B cell (primary cell): Measurements from ENCODE around the gene ARHGEF39. TPM values are rescaled to one million over a fixed set of nuclear protein-coding genes. Genes with fewer than 3 reads are reported as not detected.
A peak's percentile ranks its signal among the peaks of the same experiment; 100 is the strongest.

Source experiments
- ATAC-seq: fragments of 200-7000 bp; cut with Tn5 transposase; one replicate; pipeline ENCODE4 v1.10.0; 2021; ENCODE audit warnings: low read depth, mild to moderate bottlenecking, moderate number of reproducible peaks, moderate library complexity
- CTCF ChIA-PET: fragments of 350-600 bp; sonication (Branson Sonifier 250); formaldehyde crosslinking; loops from one replicate; lab custom pipeline; 2021; ENCODE audit warnings: antibody characterized with exemption, inconsistent platforms; lab: Charles Lee
- POLR2A ChIA-PET: fragments of 350-600 bp; sonication (Branson Sonifier 250); formaldehyde crosslinking; loops from one replicate; lab custom pipeline; 2021; ENCODE audit warnings: antibody characterized with exemption; lab: Charles Lee
- DNase-seq: peaks from one replicate; pipeline ENCODE4 v3.0.0; 2013
- H2AFZ ChIP-seq: 2 replicates; pipeline ENCODE4 v1.6.1; 2012; ENCODE audit warnings: mild to moderate bottlenecking, low read depth, low read length; ENCODE audit not compliant: insufficient read depth, poor library complexity, severe bottlenecking
- H3K27ac ChIP-seq, 2 donors: 1 replicate in 1 of 2; 2 replicates in 1 of 2; pipeline ENCODE4 v1.5.1; 2012 to 2013; ENCODE audit warnings: low read length in 2 of 2, mild to moderate bottlenecking in 2 of 2, moderate library complexity in 1 of 2
- H3K27me3 ChIP-seq, 4 experiments: fragments of 200-600 bp in 1 of 4; sonication (generic) in 1 of 4; replicated peaks in 1 of 4; 1 replicate in 2 of 4; 2 replicates in 2 of 4; pipeline versions ENCODE4 v1.6.1 to v1.7.0; 2013 to 2016; ENCODE audit warnings: low read length in 3 of 4, mild to moderate bottlenecking in 2 of 4, mixed read lengths in 1 of 4, moderate library complexity in 1 of 4; ENCODE audit not compliant: insufficient read depth in 4 of 4, control insufficient read depth in 3 of 4; ENCODE audit errors: control extremely low read depth in 1 of 4
- H3K36me3 ChIP-seq, 2 experiments: replicated peaks in 1 of 2; 1 replicate in 1 of 2; 2 replicates in 1 of 2; pipeline versions ENCODE4 v1.6.1 to v1.7.1; 2013; ENCODE audit warnings: low read length in 1 of 2; ENCODE audit not compliant: insufficient read depth in 2 of 2, control insufficient read depth in 1 of 2; ENCODE audit errors: control extremely low read depth in 1 of 2, extremely low read depth in 1 of 2
- H3K4me1 ChIP-seq, 2 donors: fragments of 200-600 bp in 1 of 2; sonication (generic) in 1 of 2; 1 replicate in 1 of 2; 2 replicates in 1 of 2; pipeline versions ENCODE4 v1.5.1 to v1.6.1; 2013 to 2017; ENCODE audit warnings: low read length in 2 of 2; ENCODE audit not compliant: control insufficient read depth in 2 of 2, insufficient read depth in 2 of 2
- H3K4me2 ChIP-seq: replicated peaks from 2 replicates; pipeline ENCODE3; 2012; ENCODE audit warnings: mild to moderate bottlenecking, low read depth, low read length; ENCODE audit not compliant: poor library complexity, severe bottlenecking
- H3K4me3 ChIP-seq, 5 experiments: fragments of 200-600 bp in 1 of 5; sonication (generic) in 1 of 5; 1 replicate in 3 of 5; 2 replicates in 2 of 5; pipeline versions ENCODE4 v1.5.1 to v1.7.0; 2011 to 2016; ENCODE audit warnings: low read length in 4 of 5, mild to moderate bottlenecking in 4 of 5, low read depth in 2 of 5, control low read depth in 1 of 5, moderate library complexity in 1 of 5; ENCODE audit not compliant: insufficient read depth in 1 of 5; ENCODE audit errors: control extremely low read depth in 1 of 5, extremely low read depth in 1 of 5
- H3K79me2 ChIP-seq: fragments of 200-600 bp; sonication (generic); one replicate; pipeline ENCODE4 v1.6.0; 2016; ENCODE audit warnings: low read length; ENCODE audit not compliant: control insufficient read depth, insufficient read depth
- H3K9ac ChIP-seq: fragments of 200-600 bp; sonication (generic); 2 replicates; pipeline ENCODE4 v1.6.1; 2017; ENCODE audit warnings: mild to moderate bottlenecking, low read length, moderate library complexity
- H3K9me3 ChIP-seq, 3 donors: one replicate each; pipeline versions ENCODE4 v1.6.1 to v1.7.1; 2013; ENCODE audit warnings: low read length in 2 of 3; ENCODE audit not compliant: control insufficient read depth in 2 of 3, insufficient read depth in 1 of 3; ENCODE audit errors: control extremely low read depth in 1 of 3
- H4K20me1 ChIP-seq: 2 replicates; pipeline ENCODE4 v1.6.0; 2012; ENCODE audit warnings: mild to moderate bottlenecking, low read length; ENCODE audit not compliant: insufficient read depth, control insufficient read depth, poor library complexity, severe bottlenecking
- H3K27ac Mint-ChIP-seq: one replicate; pipeline ENCODE4 v1.8.0; 2021; ENCODE audit warnings: mixed read lengths
- H3K27me3 Mint-ChIP-seq: one replicate; pipeline ENCODE4 v1.8.0; 2021; ENCODE audit warnings: mixed read lengths
- H3K4me1 Mint-ChIP-seq: one replicate; pipeline ENCODE4 v1.8.0; 2021; ENCODE audit warnings: mixed read lengths
- H3K4me3 Mint-ChIP-seq: one replicate; pipeline ENCODE4 v1.8.0; 2021; ENCODE audit warnings: mixed read lengths
- H3K9me3 Mint-ChIP-seq: one replicate; pipeline ENCODE4 v1.8.0; 2022; ENCODE audit warnings: mixed read lengths; ENCODE audit not compliant: insufficient read depth
- EZH2 ChIP-seq: IDR thresholded peaks from 2 replicates; pipeline ENCODE4 v1.6.1; 2012; ENCODE audit warnings: borderline replicate concordance, low read depth, mild to moderate bottlenecking, moderate library complexity, low read length; ENCODE audit not compliant: insufficient read depth, poor library complexity, severe bottlenecking
- WGBS: methylation state at CpG from one replicate; pipeline ENCODE4 v1.1.5; 2013; ENCODE audit warnings: missing lambda C conversion rate; ENCODE audit not compliant: insufficient coverage; 5-methylcytosine and 5-hydroxymethylcytosine counted together
- intact Hi-C: fragments of 100-400 bp; cut with micrococcal nuclease; formaldehyde crosslinking; loops from one replicate; pipeline ENCODE4 v1.10.0; 2022
- polyA plus RNA-seq: library from polyadenylated mRNA; depleted of rRNA; stranded (reverse); fragments of >200 nt; gene quantifications from 2 replicates; pipeline ENCODE4 v1.2.3, GENCODE V29; 2012
- total RNA-seq, 2 donors: library from RNA; stranded (reverse); fragments of 120-200 nt in 1 of 2; gene quantifications; 1 replicate in 1 of 2; 2 replicates in 1 of 2; pipeline versions ENCODE4 v1.2.3 to v1.2.4, GENCODE V29; 2013 to 2022
- TF ChIP-seq, protein P1 (sequence below): fragments of 200-600 bp; IDR thresholded peaks from one replicate; pipeline ENCODE4 v1.8.0; 2022; ENCODE audit warnings: antibody characterized with exemption, mild to moderate bottlenecking

ARHGEF39 gene
- total and polyA plus RNA-seq, 2 donors (not counting 1 experiment from before 2014, with no cell fraction given) = 0.40 to 0.62 TPM

DNA sequence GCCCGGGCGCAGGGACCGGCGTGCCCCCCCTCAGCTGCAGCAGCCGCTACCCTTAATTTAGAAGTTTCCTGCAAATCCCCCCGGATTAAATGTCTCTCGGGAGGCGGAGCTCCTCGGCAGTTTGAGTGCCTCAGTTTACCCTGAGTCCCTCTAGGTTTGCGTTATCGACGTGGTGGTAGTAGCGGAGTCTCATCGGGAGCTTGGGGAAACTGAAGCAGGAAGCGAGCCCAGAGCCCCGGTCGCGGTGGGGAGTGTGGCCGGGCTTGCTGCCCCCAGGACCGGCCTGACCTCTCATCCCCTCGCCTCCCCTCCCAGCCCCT lies 25.3 kb upstream of the ARHGEF39 start:
- Histone ChIP-seq H3K36me3 (no peaks in the 10 kb centered on the region), H3K27ac (no peak overlapping the region), H3K4me2 (peak overlapping the region; percentile 99), H3K79me2 (no peaks in the 10 kb centered on the region), H3K9ac (peak overlapping the region; percentile 83), H3K9me3 (no peaks in the 10 kb centered on the region), H3K4me1 (peaks cover 3 to 17% of the 10 kb centered on the region in 2 donors), H2AFZ (peak overlapping the region; percentile 87), H3K4me3 (peak overlapping the region; percentile 56 to 89 (median 67)), H3K27me3 (no peaks in the 10 kb centered on the region), H4K20me1 (no peaks in the 10 kb centered on the region)
- TF ChIP-seq EZH2 = no peak
- CTCF ChIA-PET = interaction anchor here (0.7 to 10.0 kb wide), 8 partner anchors 14 to 76 kb away, joined by 3 to 195 read pairs (median 6); partner anchors contain the start of genes CCDC107, CD72, CREB3 and RMRP
- H3K9me3 Mint-ChIP-seq = no peaks in the 10 kb centered on the region
- peak overlapping the region; percentile 88 for H3K4me3 Mint-ChIP-seq
- peak overlapping the region; percentile 26 for H3K27ac Mint-ChIP-seq
- peak; percentile 36 for DNase-seq
- POLR2A ChIA-PET = interaction anchor here (0.6 to 2.5 kb wide), 7 partner anchors 13 to 1739 kb away, joined by 3 to 11 read pairs (median 3); partner anchors contain the start of genes CA9, CCDC107, CREB3 and RMRP
- ATAC-seq = no peak
- H3K27me3 Mint-ChIP-seq = no peaks in the 10 kb centered on the region
- intact Hi-C loops = loop anchor here (1.0 kb wide), 1 partner anchor 31 kb away; no protein-coding TSS in a partner anchor
- H3K4me1 Mint-ChIP-seq = peaks cover 11% of the 10 kb centered on the region
- WGBS = 0% methylated on average over 14 of the region's 21 CpGs

DNA sequence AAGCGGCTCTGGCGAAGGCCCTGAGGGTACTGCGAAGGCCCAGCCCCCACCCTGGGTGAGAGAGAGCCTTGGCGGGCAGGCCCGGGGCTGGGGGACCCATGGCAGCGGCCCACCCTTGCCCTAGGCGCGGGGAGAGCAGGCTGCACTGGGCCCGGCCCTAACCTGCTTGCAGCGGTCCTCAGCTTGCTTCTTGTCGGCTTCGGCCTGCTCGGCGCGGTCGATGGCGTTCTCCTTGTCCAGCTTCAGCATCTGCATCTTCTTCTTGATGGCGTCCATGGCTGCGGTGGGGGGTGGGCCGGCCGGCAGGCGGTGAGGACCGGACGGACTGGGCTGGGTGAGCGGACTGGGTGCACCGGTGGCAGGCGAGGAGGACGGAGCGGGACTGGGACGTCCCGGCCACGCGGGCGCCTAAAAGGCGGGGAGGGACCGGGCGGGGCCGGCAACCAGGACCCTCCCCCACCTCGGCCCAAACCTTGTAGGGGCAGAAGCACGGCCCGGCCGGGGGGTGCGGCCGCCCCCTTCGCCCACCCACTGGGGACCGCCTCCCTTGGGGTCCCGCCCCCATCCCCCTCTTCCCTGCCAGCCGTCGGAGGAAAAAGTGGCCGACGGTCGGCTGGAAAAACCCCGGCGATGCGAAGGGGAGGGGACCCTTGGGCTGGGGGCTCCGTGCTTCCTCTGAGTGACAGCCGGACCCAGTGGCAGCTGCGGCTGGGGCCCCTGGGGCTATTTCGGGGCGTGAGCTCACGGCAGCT lies 24.7 kb upstream of the ARHGEF39 start, which contains the start of gene TPM2:
Gene TPM2, minus strand, starts transcription at position 384 of the 752 bp plus-strand sequence. Its CDS starts 108 bp downstream, at position 276.
- Mint-ChIP-seq H3K4me3 (peak within 1 kb of the TSS; percentile 88), H3K4me1 (peaks cover 11% of the 10 kb centered on the region), H3K27me3 (no peaks in the 10 kb centered on the region), H3K27ac (peak within 1 kb of the TSS; percentile 72), H3K9me3 (no peaks in the 10 kb centered on the region)
- DNase-seq = no peak
- peak within 1 kb of the TSS; percentile 99 for H3K4me2 ChIP-seq
- no peaks in the 10 kb centered on the region for H3K36me3 ChIP-seq
- POLR2A ChIA-PET = interaction anchor here (0.7 to 2.5 kb wide), 6 partner anchors 12 to 43 kb away, joined by 3 to 11 read pairs (median 3); partner anchors contain the start of genes CA9, CCDC107, CREB3 and RMRP
- 43% methylated on average over 61 of the region's 61 CpGs for WGBS
- intact Hi-C loops = loop anchor here (1.0 kb wide), 1 partner anchor 30 kb away; no protein-coding TSS in a partner anchor
- peak; percentile 9 for ATAC-seq
- H3K4me3 ChIP-seq = peak within 1 kb of the TSS; percentile 56 to 89 (median 67)
- H3K9ac ChIP-seq = peak within 1 kb of the TSS; percentile 83
- peak within 1 kb of the TSS; percentile 87 for H2AFZ ChIP-seq
- H4K20me1 ChIP-seq = no peaks in the 10 kb centered on the region
- TF ChIP-seq, protein P1, sequence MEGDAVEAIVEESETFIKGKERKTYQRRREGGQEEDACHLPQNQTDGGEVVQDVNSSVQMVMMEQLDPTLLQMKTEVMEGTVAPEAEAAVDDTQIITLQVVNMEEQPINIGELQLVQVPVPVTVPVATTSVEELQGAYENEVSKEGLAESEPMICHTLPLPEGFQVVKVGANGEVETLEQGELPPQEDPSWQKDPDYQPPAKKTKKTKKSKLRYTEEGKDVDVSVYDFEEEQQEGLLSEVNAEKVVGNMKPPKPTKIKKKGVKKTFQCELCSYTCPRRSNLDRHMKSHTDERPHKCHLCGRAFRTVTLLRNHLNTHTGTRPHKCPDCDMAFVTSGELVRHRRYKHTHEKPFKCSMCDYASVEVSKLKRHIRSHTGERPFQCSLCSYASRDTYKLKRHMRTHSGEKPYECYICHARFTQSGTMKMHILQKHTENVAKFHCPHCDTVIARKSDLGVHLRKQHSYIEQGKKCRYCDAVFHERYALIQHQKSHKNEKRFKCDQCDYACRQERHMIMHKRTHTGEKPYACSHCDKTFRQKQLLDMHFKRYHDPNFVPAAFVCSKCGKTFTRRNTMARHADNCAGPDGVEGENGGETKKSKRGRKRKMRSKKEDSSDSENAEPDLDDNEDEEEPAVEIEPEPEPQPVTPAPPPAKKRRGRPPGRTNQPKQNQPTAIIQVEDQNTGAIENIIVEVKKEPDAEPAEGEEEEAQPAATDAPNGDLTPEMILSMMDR = no peak
- TF ChIP-seq EZH2 = no peak
- H3K9me3 ChIP-seq = no peaks in the 10 kb centered on the region
- peak within 1 kb of the TSS in 1 of 2 donors; percentile 65 for H3K27ac ChIP-seq
- peaks cover 3 to 17% of the 10 kb centered on the region in 2 donors for H3K4me1 ChIP-seq
- no peaks in the 10 kb centered on the region for H3K79me2 ChIP-seq
- no peaks in the 10 kb centered on the region for H3K27me3 ChIP-seq
- CTCF ChIA-PET = interaction anchor here (0.7 to 10.0 kb wide), 9 partner anchors 10 to 75 kb away, joined by 3 to 195 read pairs (median 7); partner anchors contain the start of genes CCDC107, CD72, CREB3 and RMRP
